HG02870 (cell line): ENCODE data around the gene POR.
A peak's percentile ranks its signal among the peaks of the same experiment; 100 is the strongest.
"Not testable (repeated sequence)": the region's sequence is repeated elsewhere in the genome, so short reads cannot be mapped to it uniquely, and the experiment has no call there.

Experiments used
- ATAC-seq: cut with Tn5 transposase; IDR thresholded peaks from one replicate; pipeline ENCODE4 v1.9.1; 2021; ENCODE audit warnings: mild to moderate bottlenecking, moderate library complexity; ENCODE audit not compliant: unreplicated experiment

Gene POR

GRCh38 chr7:75914655-75915415 is at the start of gene POR:
Gene POR, plus strand, starts transcription at chr7:75915155. Its CDS starts 38,847 bp downstream, at chr7:75954002.
- ATAC-seq: peak; percentile 68

GRCh38 chr7:75866114-75866488 is 48.9 kb upstream of the POR start:
- ATAC-seq: no peak

- ATAC-seq: no peak
Observed at GRCh38 chr7:75866489-75867389, 48.2 kb upstream of the POR start.

- ATAC-seq: no peak
Observed at GRCh38 chr7:75867390-75867717, 47.6 kb upstream of the POR start.

GRCh38 chr7:75868153-75868552 is 46.8 kb upstream of the POR start:
- ATAC-seq: no peak

- no peak for ATAC-seq
Observed at GRCh38 chr7:75869776-75870379, 45.1 kb upstream of the POR start.

- ATAC-seq: no peak
Observed at GRCh38 chr7:75870557-75871161, 44.3 kb upstream of the POR start.

- no peak for ATAC-seq
Observed at GRCh38 chr7:75872073-75872782, 42.7 kb upstream of the POR start.

GRCh38 chr7:75874180-75874579 is 40.8 kb upstream of the POR start:
- ATAC-seq: not testable (repeated sequence)

GRCh38 chr7:75875113-75876080 is 39.6 kb upstream of the POR start:
- ATAC-seq: no peak

- no peak for ATAC-seq
Observed at GRCh38 chr7:75876126-75876881, 38.7 kb upstream of the POR start.

GRCh38 chr7:75878312-75878768 is 36.6 kb upstream of the POR start:
- ATAC-seq: peak; percentile 21

GRCh38 chr7:75878769-75879611 is 36.0 kb upstream of the POR start, which contains the start of gene RHBDD2:
Gene RHBDD2, plus strand, starts transcription at chr7:75879034. Its CDS starts 49 bp downstream, at chr7:75879083.
- ATAC-seq: peak; percentile 94

GRCh38 chr7:75879771-75880184 is 35.2 kb upstream of the POR start:
- ATAC-seq: no peak

GRCh38 chr7:75880242-75880641 is 34.7 kb upstream of the POR start:
- no peak for ATAC-seq

- ATAC-seq: no peak
Observed at GRCh38 chr7:75881436-75882095, 33.4 kb upstream of the POR start.

- not testable (repeated sequence) for ATAC-seq
Observed at GRCh38 chr7:75883265-75883824, 31.6 kb upstream of the POR start.
